HepG2 (cell line): ENCODE data around the gene TULP4. TPM values are rescaled to one million over a fixed set of nuclear protein-coding genes. Genes with fewer than 3 reads are reported as not detected.

Experiments used
- BHLHE40 ChIP-seq: IDR thresholded peaks from 2 replicates; pipeline ENCODE4 v1.6.1; 2011; ENCODE audit warnings: low read length, improper control_type of control experiment
- ELF3 ChIP-seq: IDR thresholded peaks from 2 replicates; pipeline ENCODE4 v1.6.1; 2016; ENCODE audit warnings: missing genetic modification reagents, missing compliant biosample characterization
- EP300 ChIP-seq, 3 experiments: sonication (generic) in 1 of 3; formaldehyde crosslinking in 1 of 3; IDR thresholded peaks; 2 replicates each; pipeline versions ENCODE4 v1.5.1 to v1.6.1; 2011 to 2020; ENCODE audit warnings: low read depth in 2 of 3, low read length in 2 of 3, borderline replicate concordance in 1 of 3, improper control_type of control experiment in 1 of 3, mild to moderate bottlenecking in 1 of 3, missing genetic modification reagents in 1 of 3, moderate library complexity in 1 of 3
- GATAD2A ChIP-seq: IDR thresholded peaks from 2 replicates; pipeline ENCODE4 v1.6.1; 2016
- KMT2A ChIP-seq: sonication (generic); formaldehyde crosslinking; IDR thresholded peaks from 2 replicates; pipeline ENCODE4 v1.4.0; 2020; ENCODE audit warnings: missing genetic modification reagents
- MYC ChIP-seq: sonication (generic); formaldehyde crosslinking; IDR thresholded peaks from 2 replicates; pipeline ENCODE4 v1.9.0; 2021; ENCODE audit warnings: missing genetic modification reagents, borderline replicate concordance
- NCOA2 ChIP-seq: sonication (generic); formaldehyde crosslinking; IDR thresholded peaks from 2 replicates; pipeline ENCODE4 v1.8.0; 2022; ENCODE audit warnings: inconsistent platforms
- RARA ChIP-seq: IDR thresholded peaks from 2 replicates; pipeline ENCODE4 v1.6.1; 2016; ENCODE audit warnings: missing genetic modification reagents, missing compliant biosample characterization
- SOX5 ChIP-seq: IDR thresholded peaks from 2 replicates; pipeline ENCODE4 v1.6.1; 2016; ENCODE audit warnings: borderline replicate concordance
- ZMYM4 ChIP-seq: sonication (generic); formaldehyde crosslinking; IDR thresholded peaks from 2 replicates; pipeline ENCODE4 v1.8.1; 2023; ENCODE audit warnings: mild to moderate bottlenecking, missing genetic modification reagents
- ZNF251 ChIP-seq: sonication (generic); formaldehyde crosslinking; IDR thresholded peaks from 2 replicates; pipeline ENCODE4 v1.9.0; 2021; ENCODE audit warnings: mild to moderate bottlenecking, missing genetic modification reagents
- ZNF644 ChIP-seq: IDR thresholded peaks from 2 replicates; pipeline ENCODE4 v1.6.1; 2016; ENCODE audit warnings: low read depth
- polyA plus RNA-seq, 8 experiments: library from polyadenylated mRNA; depleted of rRNA in 3 of 8; stranded (reverse) in 7 of 8; unstranded in 1 of 8; fragments of >200 nt; fragmentation: Illumina TruSeq in 4 of 8; extraction: Trizol in 4 of 8; gene quantifications; 2 replicates each; pipeline versions ENCODE4 v1.2.1 to v1.2.3, GENCODE V29; 2011 to 2016; ENCODE audit warnings: low read depth in 4 of 8, missing spikeins in 1 of 8, mixed read lengths in 1 of 8; ENCODE audit not compliant: insufficient read depth in 1 of 8
- total RNA-seq, 5 experiments: library from RNA; depleted of rRNA; stranded (reverse); fragments of >200 nt; fragmentation: Illumina TruSeq; extraction: Trizol; gene quantifications; 2 replicates each; pipeline ENCODE4 v1.2.3, GENCODE V29; 2016; ENCODE audit warnings: low read depth in 1 of 5
- TF ChIP-seq, protein P1 (sequence below): IDR thresholded peaks from 2 replicates; pipeline ENCODE4 v1.4.0; 2020; ENCODE audit warnings: mild to moderate bottlenecking, missing genetic modification reagents
- TF ChIP-seq, protein P2 (sequence below): sonication (generic); formaldehyde crosslinking; IDR thresholded peaks from 2 replicates; pipeline ENCODE4 v1.5.0; 2020; ENCODE audit warnings: missing genetic modification reagents

TULP4 gene
- total and polyA plus RNA-seq, 2 of the 13 experiments (the other 11 are each of a cell fraction or from before 2014, with no cell fraction given): 21.1 to 122 TPM

DNA sequence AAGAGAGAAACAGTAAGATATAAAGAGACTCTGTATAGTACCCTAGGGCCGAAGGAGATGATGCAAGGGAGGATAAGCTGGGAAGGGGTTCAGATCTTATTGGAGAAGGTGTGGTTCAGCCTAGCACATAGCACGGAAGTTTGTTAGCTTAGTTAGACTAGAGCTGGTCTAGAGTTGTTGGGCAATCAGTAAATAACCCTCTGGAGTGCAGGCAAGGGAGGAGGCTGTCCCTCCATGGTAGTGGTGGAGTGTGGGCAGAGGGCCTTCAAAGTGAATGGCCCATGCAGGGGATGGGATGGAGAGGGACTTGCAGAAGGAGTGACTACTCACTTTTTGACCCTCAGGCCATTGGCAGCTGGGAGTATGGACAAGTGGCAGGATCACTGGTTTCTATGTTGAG, 20.0 kb downstream of the TULP4 start (continued):
- TF ChIP-seq BHLHE40: no peak
- TF ChIP-seq, protein P1, sequence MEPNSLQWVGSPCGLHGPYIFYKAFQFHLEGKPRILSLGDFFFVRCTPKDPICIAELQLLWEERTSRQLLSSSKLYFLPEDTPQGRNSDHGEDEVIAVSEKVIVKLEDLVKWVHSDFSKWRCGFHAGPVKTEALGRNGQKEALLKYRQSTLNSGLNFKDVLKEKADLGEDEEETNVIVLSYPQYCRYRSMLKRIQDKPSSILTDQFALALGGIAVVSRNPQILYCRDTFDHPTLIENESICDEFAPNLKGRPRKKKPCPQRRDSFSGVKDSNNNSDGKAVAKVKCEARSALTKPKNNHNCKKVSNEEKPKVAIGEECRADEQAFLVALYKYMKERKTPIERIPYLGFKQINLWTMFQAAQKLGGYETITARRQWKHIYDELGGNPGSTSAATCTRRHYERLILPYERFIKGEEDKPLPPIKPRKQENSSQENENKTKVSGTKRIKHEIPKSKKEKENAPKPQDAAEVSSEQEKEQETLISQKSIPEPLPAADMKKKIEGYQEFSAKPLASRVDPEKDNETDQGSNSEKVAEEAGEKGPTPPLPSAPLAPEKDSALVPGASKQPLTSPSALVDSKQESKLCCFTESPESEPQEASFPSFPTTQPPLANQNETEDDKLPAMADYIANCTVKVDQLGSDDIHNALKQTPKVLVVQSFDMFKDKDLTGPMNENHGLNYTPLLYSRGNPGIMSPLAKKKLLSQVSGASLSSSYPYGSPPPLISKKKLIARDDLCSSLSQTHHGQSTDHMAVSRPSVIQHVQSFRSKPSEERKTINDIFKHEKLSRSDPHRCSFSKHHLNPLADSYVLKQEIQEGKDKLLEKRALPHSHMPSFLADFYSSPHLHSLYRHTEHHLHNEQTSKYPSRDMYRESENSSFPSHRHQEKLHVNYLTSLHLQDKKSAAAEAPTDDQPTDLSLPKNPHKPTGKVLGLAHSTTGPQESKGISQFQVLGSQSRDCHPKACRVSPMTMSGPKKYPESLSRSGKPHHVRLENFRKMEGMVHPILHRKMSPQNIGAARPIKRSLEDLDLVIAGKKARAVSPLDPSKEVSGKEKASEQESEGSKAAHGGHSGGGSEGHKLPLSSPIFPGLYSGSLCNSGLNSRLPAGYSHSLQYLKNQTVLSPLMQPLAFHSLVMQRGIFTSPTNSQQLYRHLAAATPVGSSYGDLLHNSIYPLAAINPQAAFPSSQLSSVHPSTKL: peak; percentile 41
- TF ChIP-seq ZNF251 (CRISPR knock-in tag): no peak
- 0 out of 2 replicates have a peak, but pooled peaks have one; percentile 24 for TF ChIP-seq MYC (CRISPR knock-in tag)
- peak; percentile 84 for TF ChIP-seq GATAD2A (CRISPR knock-in tag)
- TF ChIP-seq ZMYM4 (CRISPR knock-in tag): peak; percentile 91
- TF ChIP-seq ZNF644: peak; percentile 93
- 0 out of 2 replicates have a peak, but pooled peaks have one; percentile 21 for TF ChIP-seq RARA (CRISPR knock-in tag)
- peak in 1 of 2 experiments; percentile 42; a peak in 1 of 4 replicates for TF ChIP-seq EP300 (IDR thresholded peaks at IDR 0.05; ENCODE audit: low read depth in 2 of 2, low read length in 2 of 2)
- TF ChIP-seq EP300 (CRISPR knock-in tag; IDR thresholded peaks at IDR 0.05; ENCODE audit: borderline replicate concordance): no peak
- peak; percentile 59 for TF ChIP-seq ELF3
- TF ChIP-seq SOX5: no peak
- TF ChIP-seq, protein P2, sequence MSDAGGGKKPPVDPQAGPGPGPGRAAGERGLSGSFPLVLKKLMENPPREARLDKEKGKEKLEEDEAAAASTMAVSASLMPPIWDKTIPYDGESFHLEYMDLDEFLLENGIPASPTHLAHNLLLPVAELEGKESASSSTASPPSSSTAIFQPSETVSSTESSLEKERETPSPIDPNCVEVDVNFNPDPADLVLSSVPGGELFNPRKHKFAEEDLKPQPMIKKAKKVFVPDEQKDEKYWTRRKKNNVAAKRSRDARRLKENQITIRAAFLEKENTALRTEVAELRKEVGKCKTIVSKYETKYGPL (CRISPR knock-in tag): no peak
- TF ChIP-seq NCOA2 (CRISPR knock-in tag): peak; percentile 38; the same call in 1 of the 2 replicates
- TF ChIP-seq KMT2A (CRISPR knock-in tag): 0 out of 2 replicates have a peak, but pooled peaks have one; percentile 35
